ENCODE measurements around the gene RIPOR1.

Gene RIPOR1

GRCh38 chr16:67518676-67519075 lies 10.0 kb upstream of the RIPOR1 start:
- Histone ChIP-seq H2BK12ac (ENCODE audit: low read length in 2 of 2) (no peak overlapping the region), H3K9me3 (ENCODE audit: control insufficient read depth, low read length) (no peaks in the 10 kb centered on the region), H3K9ac (ENCODE audit: low read length) (peak overlapping the region; percentile 28), H2AFZ (ENCODE audit: low read depth, low read length) (no peak overlapping the region), H2AK5ac (ENCODE audit: low read length, severe bottlenecking) (no peak overlapping the region), H2BK15ac (ENCODE audit: low read depth, poor library complexity, severe bottlenecking) (no peak overlapping the region), H4K91ac (ENCODE audit: low read length) (no peak overlapping the region), H3K4me2 (ENCODE audit: low read length, poor library complexity, severe bottlenecking) (no peak overlapping the region), H3K27me3 (ENCODE audit: control insufficient read depth in 1 of 2, insufficient read depth in 1 of 2, low read length in 2 of 2) (no peaks in the 10 kb centered on the region), H3K23ac (ENCODE audit: low read length in 2 of 2) (no peak overlapping the region), H3K27ac (ENCODE audit: low read length, poor library complexity, severe bottlenecking) (no peak overlapping the region), H3K14ac (ENCODE audit: low read length in 2 of 2) (no peak overlapping the region), H2BK120ac (ENCODE audit: low read depth, low read length) (no peak overlapping the region), H3K4ac (ENCODE audit: low read depth in 1 of 2, low read length in 2 of 2) (no peak overlapping the region), H3K4me1 (ENCODE audit: control insufficient read depth, insufficient read depth, low read depth, low read length) (peaks cover 24% of the 10 kb centered on the region), H2BK5ac (ENCODE audit: low read depth, low read length, poor library complexity, severe bottlenecking) (no peak overlapping the region), H4K8ac (ENCODE audit: low read length) (no peak overlapping the region), H3K18ac (ENCODE audit: low read depth in 1 of 2, low read length in 2 of 2) (no peak overlapping the region), H3K4me3 (ENCODE audit: insufficient read depth in 1 of 2, low read depth in 1 of 2, low read length in 2 of 2) (no peak overlapping the region), H3K79me1 (replicated peaks; ENCODE audit: low read length, poor library complexity, severe bottlenecking) (no peaks in the 10 kb centered on the region), H3K36me3 (ENCODE audit: control insufficient read depth in 1 of 2, insufficient read depth in 2 of 2, low read depth in 1 of 2, low read length in 2 of 2) (no peaks in the 10 kb centered on the region)
- no peak for DNase-seq
- 87% methylated on average over 8 of the region's 8 CpGs for WGBS

DNA sequence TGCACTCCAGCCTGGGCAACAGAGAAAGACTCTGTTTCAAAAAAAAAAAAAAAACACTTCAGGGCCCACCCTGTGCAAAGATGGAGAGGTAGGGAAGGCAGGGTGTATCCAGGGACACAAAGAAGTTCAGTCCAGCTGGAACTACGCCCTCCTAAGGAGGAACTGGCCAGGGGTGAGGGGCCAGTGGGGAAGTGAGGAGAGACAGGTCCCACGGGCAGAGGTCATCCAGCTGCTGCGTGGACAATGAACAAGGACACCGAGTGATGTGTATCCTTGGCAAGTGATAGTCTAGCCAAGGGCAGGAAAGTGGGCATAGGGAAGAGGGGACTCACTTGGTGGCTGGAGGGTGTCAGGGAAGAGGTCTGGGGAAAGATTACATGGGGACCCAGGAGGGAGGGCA lies 9.4 kb upstream of the RIPOR1 start:
- Histone ChIP-seq H3K36me3 (ENCODE audit: control insufficient read depth in 1 of 2, insufficient read depth in 2 of 2, low read depth in 1 of 2, low read length in 2 of 2) (no peaks in the 10 kb centered on the region), H3K4ac (ENCODE audit: low read depth in 1 of 2, low read length in 2 of 2) (no peak overlapping the region), H3K79me1 (replicated peaks; ENCODE audit: low read length, poor library complexity, severe bottlenecking) (no peaks in the 10 kb centered on the region), H4K8ac (ENCODE audit: low read length) (no peak overlapping the region), H3K27me3 (ENCODE audit: control insufficient read depth in 1 of 2, insufficient read depth in 1 of 2, low read length in 2 of 2) (no peaks in the 10 kb centered on the region), H2BK15ac (ENCODE audit: low read depth, poor library complexity, severe bottlenecking) (no peak overlapping the region), H2BK5ac (ENCODE audit: low read depth, low read length, poor library complexity, severe bottlenecking) (no peak overlapping the region), H3K14ac (ENCODE audit: low read length in 2 of 2) (no peak overlapping the region), H4K91ac (ENCODE audit: low read length) (no peak overlapping the region), H3K4me2 (ENCODE audit: low read length, poor library complexity, severe bottlenecking) (no peak overlapping the region), H3K9ac (ENCODE audit: low read length) (no peak overlapping the region), H3K4me1 (ENCODE audit: control insufficient read depth, insufficient read depth, low read depth, low read length) (peaks cover 24% of the 10 kb centered on the region), H3K23ac (ENCODE audit: low read length in 2 of 2) (no peak overlapping the region), H2BK12ac (ENCODE audit: low read length in 2 of 2) (no peak overlapping the region), H3K9me3 (ENCODE audit: control insufficient read depth, low read length) (no peaks in the 10 kb centered on the region), H2AK5ac (ENCODE audit: low read length, severe bottlenecking) (peak overlapping the region; percentile 36), H3K18ac (ENCODE audit: low read depth in 1 of 2, low read length in 2 of 2) (no peak overlapping the region), H3K27ac (ENCODE audit: low read length, poor library complexity, severe bottlenecking) (no peak overlapping the region), H2BK120ac (ENCODE audit: low read depth, low read length) (no peak overlapping the region), H2AFZ (ENCODE audit: low read depth, low read length) (no peak overlapping the region), H3K4me3 (ENCODE audit: insufficient read depth in 1 of 2, low read depth in 1 of 2, low read length in 2 of 2) (no peak overlapping the region)
- DNase-seq = no peak
- WGBS = 89% methylated on average over 4 of the region's 4 CpGs

GRCh38 chr16:67521095-67521804 lies 7.4 kb upstream of the RIPOR1 start:
- Histone ChIP-seq H3K4me1 (ENCODE audit: control insufficient read depth, insufficient read depth, low read depth, low read length) (peaks cover 25% of the 10 kb centered on the region), H3K79me1 (replicated peaks; ENCODE audit: low read length, poor library complexity, severe bottlenecking) (no peaks in the 10 kb centered on the region), H3K9ac (ENCODE audit: low read length) (peak overlapping the region; percentile 86), H2AK5ac (ENCODE audit: low read length, severe bottlenecking) (no peak overlapping the region), H3K18ac (ENCODE audit: low read depth in 1 of 2, low read length in 2 of 2) (peak overlapping the region; percentile 73 to 89), H2BK120ac (ENCODE audit: low read depth, low read length) (no peak overlapping the region), H2BK12ac (ENCODE audit: low read length in 2 of 2) (peak overlapping the region in 1 of 2 experiments; percentile 19), H3K4me3 (ENCODE audit: insufficient read depth in 1 of 2, low read depth in 1 of 2, low read length in 2 of 2) (peak overlapping the region; percentile 42 to 75), H3K9me3 (ENCODE audit: control insufficient read depth, low read length) (no peaks in the 10 kb centered on the region), H3K27me3 (ENCODE audit: control insufficient read depth in 1 of 2, insufficient read depth in 1 of 2, low read length in 2 of 2) (no peaks in the 10 kb centered on the region), H4K8ac (ENCODE audit: low read length) (peak overlapping the region; percentile 96), H2BK5ac (ENCODE audit: low read depth, low read length, poor library complexity, severe bottlenecking) (peak overlapping the region; percentile 20), H3K4ac (ENCODE audit: low read depth in 1 of 2, low read length in 2 of 2) (peak overlapping the region; percentile 46 to 89), H3K4me2 (ENCODE audit: low read length, poor library complexity, severe bottlenecking) (peak overlapping the region; percentile 98), H3K36me3 (ENCODE audit: control insufficient read depth in 1 of 2, insufficient read depth in 2 of 2, low read depth in 1 of 2, low read length in 2 of 2) (no peaks in the 10 kb centered on the region), H4K91ac (ENCODE audit: low read length) (peak overlapping the region; percentile 85), H3K23ac (ENCODE audit: low read length in 2 of 2) (no peak overlapping the region), H2BK15ac (ENCODE audit: low read depth, poor library complexity, severe bottlenecking) (peak overlapping the region; percentile 99), H3K14ac (ENCODE audit: low read length in 2 of 2) (peak overlapping the region in 1 of 2 experiments; percentile 85), H2AFZ (ENCODE audit: low read depth, low read length) (peak overlapping the region; percentile 79), H3K27ac (ENCODE audit: low read length, poor library complexity, severe bottlenecking) (peak overlapping the region; percentile 97)
- DNase-seq = peak; percentile 98
- WGBS = 2% methylated on average over 21 of the region's 25 CpGs

GRCh38 chr16:67525176-67525860 lies 3.3 kb upstream of the RIPOR1 start:
- no peaks in the 10 kb centered on the region for H3K9me3 ChIP-seq (ENCODE audit: control insufficient read depth, low read length)
- no peak overlapping the region for H4K8ac ChIP-seq (ENCODE audit: low read length)
- WGBS = 82% methylated on average over 10 of the region's 11 CpGs
- H3K23ac ChIP-seq (ENCODE audit: low read length in 2 of 2) = no peak overlapping the region
- H2BK15ac ChIP-seq (ENCODE audit: low read depth, poor library complexity, severe bottlenecking) = no peak overlapping the region
- H3K27me3 ChIP-seq (ENCODE audit: control insufficient read depth in 1 of 2, insufficient read depth in 1 of 2, low read length in 2 of 2) = no peaks in the 10 kb centered on the region
- no peak overlapping the region for H3K4ac ChIP-seq (ENCODE audit: low read depth in 1 of 2, low read length in 2 of 2)
- peaks cover 5% of the 10 kb centered on the region for H3K79me1 ChIP-seq (replicated peaks; ENCODE audit: low read length, poor library complexity, severe bottlenecking)
- H4K91ac ChIP-seq (ENCODE audit: low read length) = no peak overlapping the region
- no peak overlapping the region for H3K4me2 ChIP-seq (ENCODE audit: low read length, poor library complexity, severe bottlenecking)
- H3K14ac ChIP-seq (ENCODE audit: low read length in 2 of 2) = no peak overlapping the region
- no peak overlapping the region for H2AK5ac ChIP-seq (ENCODE audit: low read length, severe bottlenecking)
- H3K4me3 ChIP-seq (ENCODE audit: insufficient read depth in 1 of 2, low read depth in 1 of 2, low read length in 2 of 2) = no peak overlapping the region
- H3K36me3 ChIP-seq (ENCODE audit: control insufficient read depth in 1 of 2, insufficient read depth in 2 of 2, low read depth in 1 of 2, low read length in 2 of 2) = no peaks in the 10 kb centered on the region
- peaks cover 20% of the 10 kb centered on the region for H3K4me1 ChIP-seq (ENCODE audit: control insufficient read depth, insufficient read depth, low read depth, low read length)
- no peak overlapping the region for H2AFZ ChIP-seq (ENCODE audit: low read depth, low read length)
- H2BK5ac ChIP-seq (ENCODE audit: low read depth, low read length, poor library complexity, severe bottlenecking) = no peak overlapping the region
- H3K27ac ChIP-seq (ENCODE audit: low read length, poor library complexity, severe bottlenecking) = no peak overlapping the region
- no peak overlapping the region for H2BK120ac ChIP-seq (ENCODE audit: low read depth, low read length)
- H2BK12ac ChIP-seq (ENCODE audit: low read length in 2 of 2) = no peak overlapping the region
- no peak overlapping the region for H3K18ac ChIP-seq (ENCODE audit: low read depth in 1 of 2, low read length in 2 of 2)
- H3K9ac ChIP-seq (ENCODE audit: low read length) = no peak overlapping the region
- no peak for DNase-seq

Data from mesenchymal stem cell (in vitro differentiated cells and primary cell).